Choroid plexus epithelial cell (primary cell): ENCODE data around the gene XK.

Source experiments
- DNase-seq: peaks from one replicate; pipeline ENCODE4 v3.0.0-alpha.2; 2010; ENCODE audit warnings: low read depth
- H3K4me3 ChIP-seq: 2 replicates; pipeline ENCODE4 v1.5.1; 2011; ENCODE audit warnings: low read depth, mild to moderate bottlenecking, control low read depth, low read length, moderate library complexity
- TF ChIP-seq, protein P1 (sequence below): conservative IDR thresholded peaks from 2 replicates; pipeline ENCODE4 v1.5.1; 2011; ENCODE audit warnings: low read depth, mild to moderate bottlenecking, control low read depth, inconsistent platforms, low read length, moderate library complexity

The XK gene

DNA sequence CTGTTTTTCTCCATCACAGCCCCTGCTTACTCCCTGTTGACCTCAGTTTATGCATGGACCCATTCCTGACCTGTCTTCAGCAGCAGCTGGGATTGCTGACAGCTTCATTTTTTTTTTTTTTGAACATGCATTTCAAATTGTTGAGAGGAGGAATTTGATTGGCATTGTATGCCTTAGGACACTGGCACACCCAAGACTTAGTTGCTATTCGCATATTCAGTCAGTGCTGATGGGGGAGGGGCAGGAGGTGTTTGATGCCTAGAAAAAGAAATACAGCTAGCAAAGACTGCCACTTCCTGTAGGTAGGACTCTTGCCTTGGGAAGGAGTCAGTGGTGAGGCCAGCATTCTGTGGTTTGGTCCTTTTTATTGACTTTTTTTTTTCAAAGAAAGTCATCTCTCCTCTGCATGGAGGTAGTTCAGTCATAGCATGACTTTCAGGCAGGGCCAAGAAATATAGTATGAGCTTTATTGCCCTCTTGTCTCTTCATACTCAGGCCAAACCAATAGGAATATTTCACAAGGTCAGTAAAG lies 33.6 kb upstream of the XK start:
- H3K4me3 ChIP-seq: no peak overlapping the region
- TF ChIP-seq, protein P1, sequence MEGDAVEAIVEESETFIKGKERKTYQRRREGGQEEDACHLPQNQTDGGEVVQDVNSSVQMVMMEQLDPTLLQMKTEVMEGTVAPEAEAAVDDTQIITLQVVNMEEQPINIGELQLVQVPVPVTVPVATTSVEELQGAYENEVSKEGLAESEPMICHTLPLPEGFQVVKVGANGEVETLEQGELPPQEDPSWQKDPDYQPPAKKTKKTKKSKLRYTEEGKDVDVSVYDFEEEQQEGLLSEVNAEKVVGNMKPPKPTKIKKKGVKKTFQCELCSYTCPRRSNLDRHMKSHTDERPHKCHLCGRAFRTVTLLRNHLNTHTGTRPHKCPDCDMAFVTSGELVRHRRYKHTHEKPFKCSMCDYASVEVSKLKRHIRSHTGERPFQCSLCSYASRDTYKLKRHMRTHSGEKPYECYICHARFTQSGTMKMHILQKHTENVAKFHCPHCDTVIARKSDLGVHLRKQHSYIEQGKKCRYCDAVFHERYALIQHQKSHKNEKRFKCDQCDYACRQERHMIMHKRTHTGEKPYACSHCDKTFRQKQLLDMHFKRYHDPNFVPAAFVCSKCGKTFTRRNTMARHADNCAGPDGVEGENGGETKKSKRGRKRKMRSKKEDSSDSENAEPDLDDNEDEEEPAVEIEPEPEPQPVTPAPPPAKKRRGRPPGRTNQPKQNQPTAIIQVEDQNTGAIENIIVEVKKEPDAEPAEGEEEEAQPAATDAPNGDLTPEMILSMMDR: no peak
- no peak for DNase-seq

DNA sequence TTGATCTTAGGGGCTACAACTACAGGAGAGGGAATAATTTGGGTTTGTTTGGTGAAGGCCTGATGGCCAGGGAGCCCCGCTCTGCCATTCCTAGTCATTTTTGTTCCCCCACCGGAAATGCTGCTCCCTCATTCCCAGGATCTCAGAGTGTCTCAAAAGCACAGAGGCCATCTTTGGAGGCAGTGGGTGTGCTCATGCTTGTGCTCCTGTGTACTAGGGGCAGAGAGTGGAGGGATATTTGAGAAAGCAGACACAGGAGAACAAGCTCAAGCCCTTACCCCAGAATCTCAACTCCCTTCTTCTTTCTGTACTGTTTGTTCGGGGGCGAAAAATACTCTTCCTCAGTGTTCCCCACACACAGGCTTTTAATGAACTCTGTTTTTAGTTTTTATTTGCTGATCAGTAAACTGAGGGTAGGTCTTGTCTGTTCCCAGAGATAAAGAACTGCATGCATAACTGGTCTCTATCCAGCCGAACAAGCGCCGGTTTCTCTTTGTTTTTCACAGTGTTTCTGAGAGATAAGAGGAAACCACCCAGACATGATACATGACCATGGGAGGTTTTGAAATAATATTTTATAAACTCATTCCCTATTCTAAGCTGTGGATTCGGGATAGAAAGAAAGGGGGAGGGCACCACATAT lies 32.9 kb upstream of the XK start:
- TF ChIP-seq, protein P1: no peak

DNA sequence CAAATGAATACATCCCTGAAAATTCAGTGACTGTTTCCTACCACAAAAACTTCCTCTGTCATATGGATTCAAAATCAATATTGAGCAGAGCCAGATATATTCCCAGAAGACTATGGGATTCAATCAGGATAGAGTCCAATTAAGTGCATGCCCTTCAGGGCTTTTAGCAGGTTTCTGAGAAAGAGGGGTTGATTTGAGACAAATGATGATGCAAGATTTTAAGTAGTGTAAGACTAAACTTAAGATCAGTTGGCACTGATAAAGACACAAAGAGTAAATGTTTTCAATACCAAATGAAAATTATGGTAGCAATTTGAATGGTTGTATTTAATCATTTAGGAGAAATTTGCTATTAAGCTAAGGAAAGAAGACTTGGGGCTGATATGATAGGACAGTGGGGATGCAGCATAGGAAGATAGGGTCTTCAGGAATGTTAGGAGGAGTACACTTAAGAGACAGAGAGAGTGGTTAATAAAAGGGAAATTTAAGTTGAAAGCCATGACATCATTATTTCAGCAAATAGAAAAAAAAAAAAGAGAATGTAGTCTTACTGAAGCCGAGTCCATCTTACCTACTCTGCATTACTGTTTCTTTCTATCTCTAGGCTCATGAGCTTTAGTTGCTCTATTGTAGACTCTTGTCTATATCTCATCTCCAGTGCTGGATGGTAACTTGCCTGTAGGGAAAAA lies 32.0 kb upstream of the XK start:
- no peak overlapping the region for H3K4me3 ChIP-seq
- TF ChIP-seq, protein P1: no peak
- no peak for DNase-seq

More for the DNA sequence above, 32.9 kb upstream of the XK start:
- DNase-seq: no peak
- H3K4me3 ChIP-seq: no peak overlapping the region

DNA sequence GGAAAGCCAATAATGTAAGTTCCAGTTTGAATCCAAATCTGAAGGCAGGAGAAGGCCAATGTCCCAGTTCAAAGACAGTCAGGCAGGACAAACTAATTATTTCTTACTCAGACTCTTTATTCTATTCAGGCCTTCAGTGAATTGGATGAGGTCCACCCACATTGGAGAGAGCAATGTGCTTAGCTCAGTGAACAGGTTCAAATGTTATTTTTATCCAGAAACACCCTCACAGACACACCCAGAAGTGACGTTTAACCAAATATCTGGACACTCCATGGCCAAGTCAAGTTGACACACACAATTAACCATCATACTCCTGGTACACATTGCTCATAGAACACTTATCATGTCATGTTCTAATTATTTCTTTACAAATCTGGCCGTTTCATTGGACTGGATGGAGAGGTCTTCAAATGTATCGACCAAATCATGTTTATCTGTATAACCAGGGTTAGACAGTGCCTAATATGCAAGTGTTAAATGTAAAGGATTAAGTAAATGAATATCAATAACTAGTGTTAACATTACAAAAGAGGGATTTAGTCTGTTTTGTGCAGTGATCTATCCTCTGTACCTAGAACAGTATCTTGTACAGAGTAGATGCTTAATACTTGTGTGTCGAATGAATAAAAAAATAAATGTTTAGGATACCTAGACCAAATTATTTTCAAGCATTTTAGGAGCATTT lies 27.1 kb upstream of the XK start:
- no peak for DNase-seq
- TF ChIP-seq, protein P1: no peak
- no peak overlapping the region for H3K4me3 ChIP-seq

DNA sequence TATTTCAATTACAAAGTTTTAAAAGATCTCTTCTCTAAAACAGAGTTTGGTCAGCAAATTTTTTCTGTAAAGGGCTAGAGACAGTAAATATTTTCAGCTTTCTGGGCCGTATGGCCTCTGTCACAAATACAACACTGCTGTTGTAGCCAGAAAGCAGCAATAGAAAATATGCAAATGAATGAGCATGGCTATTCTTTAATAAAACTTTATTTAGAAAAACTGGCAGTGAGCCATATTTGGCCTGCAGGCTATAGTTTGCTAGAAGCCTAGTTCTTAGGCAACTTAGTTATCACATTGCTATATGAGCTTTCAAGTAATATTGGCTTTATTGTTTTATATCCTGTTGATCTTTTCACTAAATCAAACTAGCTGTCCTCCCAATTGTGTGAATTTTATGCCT lies 26.5 kb upstream of the XK start:
- H3K4me3 ChIP-seq: no peak overlapping the region
- TF ChIP-seq, protein P1: no peak
- DNase-seq: no peak

DNA sequence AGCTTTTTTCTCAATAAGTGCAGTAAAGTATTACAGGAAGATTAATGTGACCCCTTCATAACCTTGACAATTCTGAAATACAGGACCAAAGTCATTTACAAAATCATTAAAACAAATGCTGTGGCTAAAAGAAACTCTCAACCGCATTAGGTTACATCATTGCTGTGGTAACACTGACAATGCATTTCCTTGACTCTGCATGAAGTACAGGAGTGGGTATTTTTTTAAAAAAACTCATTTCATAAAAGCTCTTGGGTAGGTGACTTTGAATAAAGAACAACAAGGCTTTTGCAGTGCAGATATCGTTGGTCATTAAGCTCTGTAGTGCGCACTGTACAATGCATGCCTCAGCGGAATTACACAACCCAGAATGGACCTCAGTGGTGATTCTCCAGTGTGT lies 23.4 kb upstream of the XK start:
- DNase-seq: no peak
- H3K4me3 ChIP-seq: no peak overlapping the region
- TF ChIP-seq, protein P1: no peak
